Prostate gland (tissue), 2 donors: Measurements from ENCODE around the gene EGFLAM. TPM values are rescaled to one million over a fixed set of nuclear protein-coding genes. Genes with fewer than 3 reads are reported as not detected.

Experiments
- DNase-seq: peaks from one replicate; pipeline ENCODE4 v3.0.0-alpha.2; 2019; ENCODE audit warnings: low spot score
- H3K27ac ChIP-seq, 2 donors: fragments of 200-600 bp; sonication (generic); 2 replicates each; pipeline ENCODE4 v1.5.1; 2017 to 2019
- H3K27me3 ChIP-seq: fragments of 200-600 bp; sonication (generic); replicated peaks from 2 replicates; pipeline ENCODE4 v1.5.1; 2019; ENCODE audit not compliant: insufficient read depth
- H3K36me3 ChIP-seq, 2 donors: fragments of 200-600 bp; sonication (generic); 1 replicate in 1 of 2; 2 replicates in 1 of 2; pipeline versions ENCODE4 v1.5.1 to v1.8.1; 2017 to 2019
- H3K4me1 ChIP-seq: fragments of 200-600 bp; sonication (generic); replicated peaks from 2 replicates; pipeline ENCODE4 v1.5.1; 2019
- H3K4me3 ChIP-seq, 2 donors: fragments of 200-600 bp; sonication (generic); 2 replicates each; pipeline ENCODE4 v1.5.1; 2017 to 2019
- H3K9me3 ChIP-seq: fragments of 200-600 bp; sonication (generic); 2 replicates; pipeline ENCODE4 v1.5.1; 2017
- POLR2A ChIP-seq: fragments of 450-650 bp; IDR thresholded peaks from one replicate; pipeline ENCODE4 v1.6.1; 2016; ENCODE audit warnings: antibody characterized with exemption, mild to moderate bottlenecking
- POLR2AphosphoS5 ChIP-seq: sonication (generic); formaldehyde crosslinking; IDR thresholded peaks from one replicate; pipeline ENCODE4 v1.6.1; 2017; ENCODE audit warnings: antibody characterized with exemption
- WGBS: methylation state at CpG from one replicate; pipeline ENCODE4 v1.1.5; 2018; 5-methylcytosine and 5-hydroxymethylcytosine counted together
- intact Hi-C: fragments of 100-400 bp; cut with DNase I; formaldehyde crosslinking; loops from one replicate; pipeline ENCODE4 v1.14.2; 2022
- total RNA-seq, 2 donors: library from RNA; depleted of rRNA; stranded (reverse); fragments of >200 nt; gene quantifications; one replicate each; pipeline ENCODE4 v1.1.0, GENCODE V29; 2016
- TF ChIP-seq, protein P1 (sequence below), 4 experiments: fragments of 200-600 bp in 2 of 4; fragments of 450-650 bp in 2 of 4; sonication (generic) in 2 of 4; IDR thresholded peaks; 1 replicate in 3 of 4; 2 replicates in 1 of 4; pipeline ENCODE4 v1.5.1; 2016 to 2019; ENCODE audit warnings: antibody characterized with exemption in 4 of 4, mild to moderate bottlenecking in 2 of 4, moderate library complexity in 2 of 4

Gene EGFLAM
- total RNA-seq, 2 donors from 2014 or later, result 4.1 to 14.1 TPM

DNA sequence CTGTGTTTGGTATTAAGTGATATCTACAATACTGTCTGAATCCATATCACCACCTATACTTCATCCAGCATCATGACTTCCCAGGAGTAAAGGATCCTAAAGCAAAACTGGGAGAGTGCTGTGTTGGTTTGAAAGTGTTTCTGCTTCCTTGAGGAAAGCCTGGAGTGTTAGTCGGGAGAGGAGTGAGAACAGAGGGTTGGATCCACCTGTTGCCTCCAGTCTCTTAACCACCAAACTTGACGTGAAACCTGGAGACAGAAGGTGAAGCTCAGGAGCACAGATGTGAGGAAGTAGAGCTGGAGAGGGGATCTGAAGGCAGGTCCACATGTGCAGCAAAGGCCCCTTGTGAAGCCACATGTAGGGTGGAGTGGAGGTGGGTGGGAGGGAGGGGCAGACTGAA is 88.2 kb downstream of the EGFLAM start:
- H3K36me3 ChIP-seq, result no peaks in the 10 kb centered on the region
- intact Hi-C loops, result no loop called here
- H3K4me1 ChIP-seq, result no peaks in the 10 kb centered on the region
- no peak for DNase-seq
- peaks cover 3% of the 10 kb centered on the region for H3K27me3 ChIP-seq
- no peaks in the 10 kb centered on the region for H3K9me3 ChIP-seq
- 88% methylated on average over 2 of the region's 2 CpGs for WGBS
- H3K27ac ChIP-seq, result no peak overlapping the region
- TF ChIP-seq, protein P1, sequence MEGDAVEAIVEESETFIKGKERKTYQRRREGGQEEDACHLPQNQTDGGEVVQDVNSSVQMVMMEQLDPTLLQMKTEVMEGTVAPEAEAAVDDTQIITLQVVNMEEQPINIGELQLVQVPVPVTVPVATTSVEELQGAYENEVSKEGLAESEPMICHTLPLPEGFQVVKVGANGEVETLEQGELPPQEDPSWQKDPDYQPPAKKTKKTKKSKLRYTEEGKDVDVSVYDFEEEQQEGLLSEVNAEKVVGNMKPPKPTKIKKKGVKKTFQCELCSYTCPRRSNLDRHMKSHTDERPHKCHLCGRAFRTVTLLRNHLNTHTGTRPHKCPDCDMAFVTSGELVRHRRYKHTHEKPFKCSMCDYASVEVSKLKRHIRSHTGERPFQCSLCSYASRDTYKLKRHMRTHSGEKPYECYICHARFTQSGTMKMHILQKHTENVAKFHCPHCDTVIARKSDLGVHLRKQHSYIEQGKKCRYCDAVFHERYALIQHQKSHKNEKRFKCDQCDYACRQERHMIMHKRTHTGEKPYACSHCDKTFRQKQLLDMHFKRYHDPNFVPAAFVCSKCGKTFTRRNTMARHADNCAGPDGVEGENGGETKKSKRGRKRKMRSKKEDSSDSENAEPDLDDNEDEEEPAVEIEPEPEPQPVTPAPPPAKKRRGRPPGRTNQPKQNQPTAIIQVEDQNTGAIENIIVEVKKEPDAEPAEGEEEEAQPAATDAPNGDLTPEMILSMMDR (IDR thresholded peaks at IDR 0.05), result no peak
- TF ChIP-seq POLR2A (no peak), POLR2AphosphoS5 (no peak)
- no peak overlapping the region for H3K4me3 ChIP-seq

DNA sequence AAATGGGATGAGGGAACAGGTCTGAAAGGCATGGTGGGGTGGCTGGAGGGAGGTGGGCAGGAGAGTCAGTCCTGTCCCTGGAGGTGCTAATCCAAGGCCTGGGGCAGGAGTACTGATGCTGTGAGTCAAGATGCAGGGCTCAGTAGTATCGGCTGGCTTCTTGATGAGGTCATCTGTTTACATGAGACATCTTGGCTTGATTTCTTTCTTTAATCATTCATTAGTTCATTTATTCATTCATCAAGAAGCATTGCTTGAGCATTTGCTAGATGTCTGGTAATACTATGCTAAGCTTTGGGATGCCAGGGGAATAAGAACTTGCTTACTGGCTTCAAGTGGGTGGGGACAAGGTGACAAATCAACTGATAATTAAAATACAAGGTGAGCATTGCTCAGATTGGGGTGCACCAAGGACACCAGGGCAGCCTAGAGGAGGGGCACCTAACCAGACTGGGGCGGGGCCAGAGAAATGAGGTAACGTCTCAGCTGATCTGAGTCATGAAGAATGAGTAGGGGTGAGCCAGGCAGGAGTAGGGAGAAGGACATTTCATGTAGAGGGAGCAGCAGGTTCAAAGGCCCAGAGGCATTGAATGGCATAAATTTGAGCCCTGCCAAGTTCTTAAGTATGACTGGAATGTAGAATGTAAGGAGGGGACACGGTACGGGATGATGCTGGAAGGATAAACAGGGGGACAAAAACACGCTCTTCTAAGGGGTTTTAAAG is 88.8 kb downstream of the EGFLAM start:
- intact Hi-C loops, result no loop called here
- H3K4me1 ChIP-seq, result no peaks in the 10 kb centered on the region
- DNase-seq, result no peak
- H3K9me3 ChIP-seq, result no peaks in the 10 kb centered on the region
- 77% methylated on average over 6 of the region's 6 CpGs for WGBS
- H3K27ac ChIP-seq, result no peak overlapping the region
- TF ChIP-seq POLR2AphosphoS5 (no peak), POLR2A (no peak)
- TF ChIP-seq, protein P1 (IDR thresholded peaks at IDR 0.05), result no peak
- H3K36me3 ChIP-seq, result no peaks in the 10 kb centered on the region
- peaks cover 3% of the 10 kb centered on the region for H3K27me3 ChIP-seq
- no peak overlapping the region for H3K4me3 ChIP-seq

DNA sequence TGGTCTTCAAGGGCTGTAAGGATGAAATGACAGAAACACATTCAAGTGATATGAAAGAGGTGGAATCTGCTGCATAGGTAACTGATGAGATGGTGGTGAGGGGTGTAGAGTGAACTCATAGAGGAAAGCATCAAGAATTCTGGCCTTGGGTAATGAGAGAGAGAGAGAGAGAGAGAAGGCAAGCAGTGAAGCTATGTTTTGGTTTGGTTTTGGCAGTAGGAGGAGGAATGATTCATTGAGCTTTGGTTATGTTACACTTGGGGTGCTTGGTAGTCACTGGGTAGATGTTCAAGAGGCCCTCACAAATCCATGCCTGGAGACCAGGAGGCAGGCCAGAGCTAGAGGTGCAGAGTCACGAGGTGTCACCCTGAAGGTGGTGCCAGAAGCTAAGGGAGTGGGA is 89.5 kb downstream of the EGFLAM start:
- TF ChIP-seq, protein P1 (IDR thresholded peaks at IDR 0.05), result no peak
- TF ChIP-seq POLR2A (no peak), POLR2AphosphoS5 (no peak)
- WGBS, result 96% methylated on average over 1 of the region's 1 CpG
- Histone ChIP-seq H3K36me3 (no peaks in the 10 kb centered on the region), H3K27me3 (peaks cover 3% of the 10 kb centered on the region), H3K9me3 (no peaks in the 10 kb centered on the region), H3K27ac (no peak overlapping the region), H3K4me3 (no peak overlapping the region), H3K4me1 (no peaks in the 10 kb centered on the region)
- DNase-seq, result no peak
- intact Hi-C loops, result no loop called here

DNA sequence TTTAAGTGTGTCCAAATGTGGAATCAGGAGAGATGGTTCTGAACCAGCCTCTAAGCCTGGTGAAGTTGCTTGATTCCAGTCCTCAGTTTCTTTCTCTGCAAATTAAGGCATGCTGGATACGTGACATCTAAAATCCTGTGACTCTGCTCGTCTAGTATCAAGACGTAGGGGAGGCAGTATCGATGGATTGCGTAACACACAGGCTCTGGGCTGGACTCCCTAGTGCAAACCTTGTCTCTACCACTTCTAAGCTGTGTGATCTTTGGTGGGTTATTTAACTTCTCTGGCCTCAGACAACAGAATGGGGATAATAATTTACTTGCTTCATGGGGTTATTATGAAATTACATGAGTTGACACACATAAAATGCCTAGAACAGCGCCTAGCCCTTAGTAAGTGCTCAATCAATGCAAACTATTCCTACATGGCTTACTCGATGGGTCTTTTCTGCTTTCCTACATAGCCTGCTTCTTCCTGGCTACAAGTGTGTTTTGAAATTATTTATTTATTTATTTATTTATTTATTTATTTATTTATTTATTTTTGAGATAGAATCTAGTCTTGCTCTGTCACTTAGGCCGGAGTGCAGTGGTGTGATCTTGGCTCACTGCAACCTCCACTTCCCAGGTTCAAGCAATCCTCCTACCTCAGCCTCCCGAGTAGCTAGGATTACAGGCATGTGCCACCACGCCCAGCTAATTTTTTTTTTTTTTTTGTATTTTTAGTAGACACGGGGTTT is 102.1 kb downstream of the EGFLAM start:
- intact Hi-C loops, result no loop called here
- Histone ChIP-seq H3K4me1 (no peaks in the 10 kb centered on the region), H3K36me3 (no peaks in the 10 kb centered on the region), H3K27me3 (no peaks in the 10 kb centered on the region), H3K4me3 (no peak overlapping the region), H3K9me3 (no peaks in the 10 kb centered on the region), H3K27ac (no peak overlapping the region)
- 93% methylated on average over 11 of the region's 11 CpGs for WGBS
- DNase-seq, result no peak
- no peak for TF ChIP-seq POLR2AphosphoS5
- TF ChIP-seq, protein P1 (IDR thresholded peaks at IDR 0.05), result no peak
- TF ChIP-seq POLR2A, result no peak
